Effector memory CD8-positive, alpha-beta T cell (primary cell): ENCODE results near the gene MAGI1.
"Not testable (repeated sequence)": the region's sequence is repeated elsewhere in the genome, so short reads cannot be mapped to it uniquely, and the experiment has no call there.

Experiments used
- ATAC-seq: fragments of 150-1000 bp; cut with Tn5 transposase; replicated peaks from 2 replicates; pipeline ENCODE4 v1.10.0; 2021; ENCODE audit warnings: mild to moderate bottlenecking, moderate library complexity
- DNase-seq, 3 experiments: peaks; one replicate each; pipeline ENCODE4 v3.0.0; 2021
- H3K27ac Mint-ChIP-seq, 2 donors: one replicate each; pipeline ENCODE4 v1.8.0; 2022; ENCODE audit warnings: mild to moderate bottlenecking in 2 of 2, mixed read lengths in 2 of 2, moderate library complexity in 2 of 2
- H3K27me3 Mint-ChIP-seq, 2 donors: one replicate each; pipeline ENCODE4 v1.8.0; 2022; ENCODE audit warnings: mixed read lengths in 2 of 2
- H3K36me3 Mint-ChIP-seq: one replicate; pipeline ENCODE4 v1.8.0; 2022; ENCODE audit warnings: mild to moderate bottlenecking, moderate library complexity, mixed read lengths; ENCODE audit not compliant: insufficient read depth
- H3K4me1 Mint-ChIP-seq, 2 donors: one replicate each; pipeline ENCODE4 v1.8.0; 2022; ENCODE audit warnings: low read depth in 2 of 2, mixed read lengths in 2 of 2
- H3K4me3 Mint-ChIP-seq, 2 donors: one replicate each; pipeline ENCODE4 v1.8.0; 2022; ENCODE audit warnings: mild to moderate bottlenecking in 2 of 2, mixed read lengths in 2 of 2, moderate library complexity in 2 of 2
- H3K9me3 Mint-ChIP-seq, 2 donors: one replicate each; pipeline ENCODE4 v1.8.0; 2022; ENCODE audit warnings: mixed read lengths in 2 of 2

The MAGI1 gene

DNA sequence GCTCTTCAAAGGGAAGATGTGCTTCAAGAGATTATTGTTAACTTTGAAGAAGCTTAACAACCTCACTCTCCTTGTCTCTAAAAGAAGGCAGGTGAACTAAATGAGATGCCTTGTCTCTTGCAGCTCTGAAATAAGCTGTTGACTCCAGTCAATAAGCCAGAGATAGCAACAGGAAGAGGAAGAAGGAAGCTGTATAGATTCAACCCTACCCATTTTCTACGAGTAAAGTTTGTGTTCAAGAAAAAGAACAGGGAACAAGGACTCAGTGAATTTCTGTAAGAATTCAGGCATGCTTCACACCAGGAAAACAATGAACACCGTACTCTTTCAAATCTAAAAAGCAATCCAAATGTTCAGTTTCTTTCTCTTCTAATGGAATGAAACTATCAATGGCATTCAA is 503.5 kb downstream of the MAGI1 start:
- Mint-ChIP-seq H3K27me3 (no peaks in the 10 kb centered on the region), H3K4me3 (no peak overlapping the region), H3K9me3 (peaks cover 0 to 5% of the 10 kb centered on the region in 2 donors), H3K4me1 (no peaks in the 10 kb centered on the region), H3K27ac (no peak overlapping the region), H3K36me3 (no peaks in the 10 kb centered on the region)
- no peak for DNase-seq
- no peak for ATAC-seq

DNA sequence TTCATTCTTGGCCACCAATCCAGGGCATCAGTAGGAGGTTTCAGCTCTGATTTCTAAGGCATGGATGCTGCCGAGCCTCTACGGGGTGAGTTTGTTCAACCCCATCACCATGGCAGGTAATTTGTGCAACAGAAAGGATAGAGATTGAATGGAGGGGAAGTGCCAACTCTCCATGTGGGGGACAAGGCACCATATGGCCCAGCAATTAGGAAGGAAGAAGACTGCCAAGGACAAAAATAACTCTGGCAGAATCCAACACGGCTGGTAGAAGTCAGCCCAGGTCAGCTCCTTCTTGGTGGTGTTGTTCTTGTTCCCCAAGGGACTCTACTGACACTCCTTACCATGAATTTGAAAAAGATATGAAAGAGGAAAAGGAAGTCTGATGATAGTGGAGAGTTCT is 503.9 kb downstream of the MAGI1 start:
- H3K9me3 Mint-ChIP-seq: peaks cover 0 to 5% of the 10 kb centered on the region in 2 donors
- no peaks in the 10 kb centered on the region for H3K36me3 Mint-ChIP-seq
- H3K27me3 Mint-ChIP-seq: no peaks in the 10 kb centered on the region
- no peak overlapping the region for H3K27ac Mint-ChIP-seq
- ATAC-seq (no peak), DNase-seq (no peak)
- no peaks in the 10 kb centered on the region for H3K4me1 Mint-ChIP-seq
- no peak overlapping the region for H3K4me3 Mint-ChIP-seq

GRCh38 chr3:65532749-65533148 is 506.0 kb downstream of the MAGI1 start:
- DNase-seq (no peak), ATAC-seq (no peak)
- Mint-ChIP-seq H3K27ac (no peak overlapping the region), H3K4me3 (no peak overlapping the region), H3K4me1 (no peaks in the 10 kb centered on the region), H3K9me3 (peaks cover 0 to 9% of the 10 kb centered on the region in 2 donors), H3K36me3 (no peaks in the 10 kb centered on the region), H3K27me3 (no peaks in the 10 kb centered on the region)

DNA sequence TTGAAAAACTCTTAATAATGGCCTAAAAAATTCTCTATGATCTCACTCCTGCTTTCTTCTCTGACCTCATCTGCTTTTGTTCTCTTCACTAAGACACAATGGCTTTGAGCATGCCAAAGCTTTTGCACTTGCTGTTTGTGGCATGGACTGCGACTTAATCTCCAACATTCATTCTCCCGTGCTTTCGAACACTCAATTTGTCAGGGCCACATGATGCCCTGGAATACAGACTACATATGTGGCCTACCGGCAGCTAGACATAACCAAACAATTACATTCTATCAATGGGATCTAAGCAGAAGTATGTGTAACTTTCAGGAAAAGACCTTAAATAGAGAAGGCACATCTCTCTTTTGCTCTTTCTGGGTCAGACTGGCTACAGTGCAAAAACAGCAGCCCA is 506.5 kb downstream of the MAGI1 start:
- Mint-ChIP-seq H3K4me1 (no peaks in the 10 kb centered on the region), H3K27me3 (no peaks in the 10 kb centered on the region), H3K27ac (no peak overlapping the region), H3K9me3 (peaks cover 0 to 8% of the 10 kb centered on the region in 2 donors), H3K36me3 (no peaks in the 10 kb centered on the region), H3K4me3 (no peak overlapping the region)
- no peak for DNase-seq
- ATAC-seq: no peak

DNA sequence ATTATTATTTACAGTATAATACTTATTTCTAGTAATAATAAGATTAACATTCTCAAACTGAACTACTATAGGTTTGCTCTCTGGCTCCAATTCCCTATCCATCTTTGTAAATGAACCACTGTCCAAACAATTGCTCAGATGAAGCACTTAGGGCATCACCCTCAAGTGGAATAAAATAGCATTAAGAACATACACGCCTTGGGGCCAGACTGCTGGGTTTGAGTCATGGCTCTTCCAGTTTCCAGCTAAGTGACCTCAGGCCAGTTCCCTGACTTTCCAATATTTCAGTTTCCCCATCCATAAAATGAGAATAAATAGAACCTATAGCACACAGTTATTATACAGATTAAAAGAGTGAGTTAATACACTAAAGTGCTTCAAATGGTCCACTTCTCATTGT is 507.2 kb downstream of the MAGI1 start:
- H3K27ac Mint-ChIP-seq: no peak overlapping the region
- H3K9me3 Mint-ChIP-seq: peaks cover 0 to 5% of the 10 kb centered on the region in 2 donors
- H3K36me3 Mint-ChIP-seq: no peaks in the 10 kb centered on the region
- no peak overlapping the region for H3K4me3 Mint-ChIP-seq
- DNase-seq (no peak), ATAC-seq (no peak)
- no peaks in the 10 kb centered on the region for H3K4me1 Mint-ChIP-seq
- no peaks in the 10 kb centered on the region for H3K27me3 Mint-ChIP-seq

DNA sequence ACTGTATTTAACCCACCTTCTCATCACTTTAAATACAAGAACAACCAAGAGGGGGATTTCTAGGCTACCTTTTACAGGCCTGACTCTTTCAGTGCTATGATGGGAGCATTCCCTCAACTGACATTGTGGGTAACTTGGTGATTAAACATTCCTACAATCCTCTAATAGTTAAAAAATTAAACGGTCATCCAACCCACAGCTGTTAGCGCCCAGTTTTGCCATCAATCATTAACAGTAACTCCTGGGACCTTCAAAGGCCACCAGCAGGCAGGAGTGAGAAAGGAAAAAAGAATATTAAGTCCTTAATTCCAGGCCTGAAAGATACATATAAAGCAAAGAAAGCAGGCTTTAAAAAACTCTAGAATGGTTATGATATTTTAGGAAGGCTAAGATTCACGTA is 512.1 kb downstream of the MAGI1 start:
- no peaks in the 10 kb centered on the region for H3K4me1 Mint-ChIP-seq
- H3K4me3 Mint-ChIP-seq: no peak overlapping the region
- no peak for ATAC-seq

GRCh38 chr3:65524584-65524983 is 514.1 kb downstream of the MAGI1 start:
- Mint-ChIP-seq H3K9me3 (peaks cover 3 to 7% of the 10 kb centered on the region in 2 donors), H3K27ac (no peak overlapping the region), H3K27me3 (no peaks in the 10 kb centered on the region), H3K36me3 (no peaks in the 10 kb centered on the region), H3K4me1 (no peaks in the 10 kb centered on the region), H3K4me3 (no peak overlapping the region)
- ATAC-seq: no peak
- DNase-seq: no peak

More for the DNA sequence above, 512.1 kb downstream of the MAGI1 start:
- Mint-ChIP-seq H3K27ac (no peak overlapping the region), H3K27me3 (no peaks in the 10 kb centered on the region), H3K36me3 (no peaks in the 10 kb centered on the region), H3K9me3 (peaks cover 3 to 7% of the 10 kb centered on the region in 2 donors)
- DNase-seq: no peak

GRCh38 chr3:65523878-65524277 is 514.8 kb downstream of the MAGI1 start:
- ATAC-seq (no peak), DNase-seq (no peak)
- peaks cover 4 to 7% of the 10 kb centered on the region in 2 donors for H3K9me3 Mint-ChIP-seq
- H3K27me3 Mint-ChIP-seq: no peaks in the 10 kb centered on the region
- H3K4me3 Mint-ChIP-seq: no peak overlapping the region
- H3K27ac Mint-ChIP-seq: no peak overlapping the region
- no peaks in the 10 kb centered on the region for H3K36me3 Mint-ChIP-seq
- H3K4me1 Mint-ChIP-seq: no peaks in the 10 kb centered on the region

DNA sequence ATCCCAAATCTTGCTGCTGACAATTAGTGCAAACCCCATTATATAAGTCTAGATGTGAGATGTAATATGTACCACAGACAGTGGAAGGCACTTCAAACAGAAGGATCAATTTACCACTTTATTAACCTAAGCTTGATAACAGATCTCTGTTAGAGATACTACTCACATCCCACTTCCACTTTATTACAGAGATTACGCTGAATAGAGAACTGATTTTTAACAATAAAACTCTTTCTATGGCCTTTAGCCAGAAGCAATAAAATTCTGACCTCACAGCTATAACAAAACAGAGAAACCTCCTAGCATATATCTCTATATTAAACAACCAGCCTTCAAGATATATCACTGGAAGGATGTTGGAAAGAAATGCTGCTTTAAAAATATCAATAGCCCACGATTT is 517.7 kb downstream of the MAGI1 start:
- Mint-ChIP-seq H3K27ac (no peak overlapping the region), H3K27me3 (no peaks in the 10 kb centered on the region), H3K36me3 (no peaks in the 10 kb centered on the region), H3K4me3 (no peak overlapping the region), H3K9me3 (peaks cover 8 to 15% of the 10 kb centered on the region in 2 donors), H3K4me1 (no peaks in the 10 kb centered on the region)
- ATAC-seq: no peak
- DNase-seq: no peak

DNA sequence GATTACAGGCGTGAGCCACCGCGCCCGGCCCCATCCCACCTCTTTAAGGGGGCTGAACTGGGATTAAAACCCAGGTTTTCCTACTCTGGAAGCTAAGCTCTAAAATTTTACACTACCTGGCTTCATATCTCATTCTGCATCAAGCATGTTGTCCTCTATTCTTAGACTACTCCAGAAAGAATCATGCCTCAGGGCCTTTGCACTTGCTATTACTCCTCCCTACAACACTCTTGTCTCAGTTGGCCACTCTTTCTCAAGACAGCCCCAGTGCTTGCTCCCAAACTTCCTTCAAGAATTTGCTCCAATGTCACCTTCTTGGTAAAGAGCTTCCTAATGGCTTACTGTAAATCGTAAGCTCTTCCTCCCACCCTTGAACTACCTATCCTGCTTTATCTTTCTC is 521.7 kb downstream of the MAGI1 start:
- H3K4me1 Mint-ChIP-seq: no peaks in the 10 kb centered on the region
- H3K27me3 Mint-ChIP-seq: no peaks in the 10 kb centered on the region
- H3K9me3 Mint-ChIP-seq: peaks cover 8% of the 10 kb centered on the region in 2 donors
- no peaks in the 10 kb centered on the region for H3K36me3 Mint-ChIP-seq
- no peak overlapping the region for H3K4me3 Mint-ChIP-seq
- no peak overlapping the region for H3K27ac Mint-ChIP-seq
- DNase-seq (no peak), ATAC-seq (no peak)

GRCh38 chr3:65514317-65514716 is 524.4 kb downstream of the MAGI1 start:
- not testable (repeated sequence) for H3K4me3 Mint-ChIP-seq, H3K36me3 Mint-ChIP-seq, H3K9me3 Mint-ChIP-seq, H3K27me3 Mint-ChIP-seq, H3K27ac Mint-ChIP-seq, DNase-seq, H3K4me1 Mint-ChIP-seq, ATAC-seq

GRCh38 chr3:65509423-65509794 is 529.3 kb downstream of the MAGI1 start:
- H3K36me3 Mint-ChIP-seq, H3K4me1 Mint-ChIP-seq, H3K9me3 Mint-ChIP-seq, H3K27ac Mint-ChIP-seq, H3K4me3 Mint-ChIP-seq, ATAC-seq, H3K27me3 Mint-ChIP-seq, DNase-seq: not testable (repeated sequence)

DNA sequence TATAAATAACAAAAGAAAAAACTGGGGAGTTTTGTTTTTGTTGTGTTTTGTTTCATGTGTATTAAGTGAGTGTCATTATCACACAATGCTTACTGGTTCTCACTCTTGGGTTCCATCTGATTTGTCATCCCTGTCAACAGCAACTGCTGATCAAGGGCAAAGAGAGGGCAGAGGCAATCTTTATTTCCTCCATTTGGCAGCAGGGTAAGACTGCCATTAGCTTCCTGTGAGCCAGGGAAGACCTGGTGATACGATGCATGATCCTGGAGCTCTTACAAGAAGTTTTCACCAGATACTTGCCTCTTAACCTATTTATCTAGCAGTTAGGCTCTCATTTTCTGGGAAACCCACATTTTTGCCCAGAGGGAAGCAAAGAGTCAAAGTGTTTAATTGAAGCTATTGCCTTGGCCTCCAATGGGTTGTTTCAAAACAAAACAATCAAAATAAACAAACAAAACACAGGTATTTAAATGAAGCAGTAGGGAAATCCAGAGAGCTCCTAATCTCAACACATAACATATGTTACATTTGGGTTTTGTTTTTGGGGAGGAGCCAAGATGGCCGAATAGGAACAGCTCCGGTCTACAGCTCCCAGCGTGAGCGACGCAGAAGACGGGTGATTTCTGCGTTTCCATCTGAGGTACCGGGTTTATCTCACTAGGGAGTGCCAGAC is 529.8 kb downstream of the MAGI1 start:
- H3K9me3 Mint-ChIP-seq: peaks cover 0 to 4% of the 10 kb centered on the region in 2 donors
- DNase-seq (no peak), ATAC-seq (no peak)
- no peaks in the 10 kb centered on the region for H3K27me3 Mint-ChIP-seq
- no peak overlapping the region for H3K27ac Mint-ChIP-seq
- no peaks in the 10 kb centered on the region for H3K36me3 Mint-ChIP-seq
- no peak overlapping the region for H3K4me3 Mint-ChIP-seq
- no peaks in the 10 kb centered on the region for H3K4me1 Mint-ChIP-seq

GRCh38 chr3:65507437-65507836 is 531.3 kb downstream of the MAGI1 start:
- Mint-ChIP-seq H3K27me3 (no peaks in the 10 kb centered on the region), H3K4me1 (no peaks in the 10 kb centered on the region), H3K9me3 (peaks cover 0 to 4% of the 10 kb centered on the region in 2 donors), H3K36me3 (no peaks in the 10 kb centered on the region), H3K4me3 (no peak overlapping the region), H3K27ac (no peak overlapping the region)
- no peak for ATAC-seq
- no peak for DNase-seq

DNA sequence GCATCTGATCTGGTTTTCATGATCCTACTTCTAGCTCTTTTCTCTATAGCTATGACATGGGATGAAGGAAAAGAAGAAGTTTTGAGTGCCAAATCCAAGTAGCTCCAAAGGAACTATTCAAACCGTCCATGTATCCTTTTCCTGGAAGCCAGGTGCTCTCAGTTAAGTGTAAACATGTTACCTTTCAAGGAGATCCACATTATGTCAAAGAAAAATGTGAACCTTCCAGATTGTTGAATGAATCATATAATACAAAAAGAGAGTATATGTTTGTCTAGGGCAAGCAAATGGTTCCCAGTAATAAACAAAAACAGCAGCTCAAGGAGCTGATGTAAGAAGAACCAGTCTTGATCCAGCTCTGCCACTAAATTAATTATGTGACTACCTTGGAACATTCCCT is 534.9 kb downstream of the MAGI1 start:
- H3K27ac Mint-ChIP-seq: no peak overlapping the region
- DNase-seq (no peak), ATAC-seq (no peak)
- H3K9me3 Mint-ChIP-seq: peaks cover 0 to 4% of the 10 kb centered on the region in 2 donors
- no peaks in the 10 kb centered on the region for H3K27me3 Mint-ChIP-seq
- no peak overlapping the region for H3K4me3 Mint-ChIP-seq
- no peaks in the 10 kb centered on the region for H3K4me1 Mint-ChIP-seq
- H3K36me3 Mint-ChIP-seq: no peaks in the 10 kb centered on the region
